ENCODE measurements around the gene TFDP1. TPM values are rescaled to one million over a fixed set of nuclear protein-coding genes. Genes with fewer than 3 reads are reported as not detected.

Gene TFDP1
- total and polyA plus RNA-seq, 2 of the 4 experiments (the other 2 are of a cell fraction) = 59.3 to 97.0 TPM

- ChIA-PET POLR2A (ENCODE audit: unreplicated experiment) (no interaction called here), CTCF (no interaction called here)
- H3K36me3 ChIP-seq (ENCODE audit: control insufficient read depth, insufficient read depth, low read length) = peaks cover 15% of the 10 kb centered on the region
- peaks cover 8% of the 10 kb centered on the region for H3K4me1 ChIP-seq (ENCODE audit: control insufficient read depth, insufficient read depth, low read length)
- ATAC-seq (ENCODE audit: low read depth) = no peak
- no peak overlapping the region for H4K8ac ChIP-seq (ENCODE audit: low read depth in 2 of 2, low read length in 2 of 2)
- no TSS peak for BruUV-seq (replicated peaks)
- H3K56ac ChIP-seq (ENCODE audit: extremely low read depth, insufficient read depth, low read length) = no peak overlapping the region
- H2AFZ ChIP-seq (replicated peaks; ENCODE audit: low read length, poor library complexity) = no peak overlapping the region
- H3K27me3 ChIP-seq (ENCODE audit: control insufficient read depth, insufficient read depth, low read length) = peaks cover 5% of the 10 kb centered on the region
- peaks cover 24% of the 10 kb centered on the region for H4K20me1 ChIP-seq (ENCODE audit: insufficient read depth, low read length)
- no peak overlapping the region for H2BK20ac ChIP-seq (ENCODE audit: low read depth, low read length)
- intact Hi-C loops (cut with micrococcal nuclease) = no loop called here
- no peak overlapping the region for H4K5ac ChIP-seq (ENCODE audit: low read depth, low read length)
- 88% methylated on average over 25 of the region's 38 CpGs; no CpG with 5 or more reads in 1 of the 2 experiments for WGBS, 2 experiments (ENCODE audit: extremely low coverage in 2 of 2, insufficient read length in 1 of 2)
- no peak overlapping the region for H2AK5ac ChIP-seq (ENCODE audit: low read depth, low read length)
- dilution Hi-C loops (cut with HindIII; ENCODE audit: low sequenced_read_pairs, unreplicated experiment) = no loop called here
- H3K27ac ChIP-seq (ENCODE audit: insufficient read depth, low read length) = no peak overlapping the region
- H2BK15ac ChIP-seq (ENCODE audit: low read depth, low read length) = no peak overlapping the region
- H2AK9ac ChIP-seq (replicated peaks; ENCODE audit: low read depth, low read length, poor library complexity) = no peak overlapping the region
- H2BK120ac ChIP-seq (ENCODE audit: low read depth, low read length) = no peak overlapping the region
- H3K14ac ChIP-seq (replicated peaks; ENCODE audit: low read depth, low read length) = no peak overlapping the region
- no peak overlapping the region for H3K4me2 ChIP-seq (ENCODE audit: low read depth, low read length)
- DNase-seq = no peak
- in situ Hi-C loops (cut with MboI; ENCODE audit: low sequenced_read_pairs) = no loop called here
- H3K23ac ChIP-seq (ENCODE audit: low read depth, low read length) = no peak overlapping the region
- H3K9me1 ChIP-seq (ENCODE audit: insufficient read depth, low read length) = peaks cover 9% of the 10 kb centered on the region
- TF ChIP-seq RAD21 (IDR thresholded peaks at IDR 0.05; ENCODE audit: low read length) = no peak
- no peak for TF ChIP-seq NFE2L2 (IDR thresholded peaks at IDR 0.05; ENCODE audit: low read depth, low read length)
- no peak for TF ChIP-seq POLR2A (IDR thresholded peaks at IDR 0.05; ENCODE audit: low read depth, low read length)
- TF ChIP-seq CEBPB (IDR thresholded peaks at IDR 0.05; ENCODE audit: low read depth, low read length) = no peak
- TF ChIP-seq MAFK (IDR thresholded peaks at IDR 0.05; ENCODE audit: low read depth, low read length) = no peak
- TF ChIP-seq RCOR1 (IDR thresholded peaks at IDR 0.05; ENCODE audit: insufficient replicate concordance, low read length) = no peak
- TF ChIP-seq CHD1 (IDR thresholded peaks at IDR 0.05; ENCODE audit: low read depth, low read length) = no peak
- no peak for TF ChIP-seq FOS (IDR thresholded peaks at IDR 0.05; ENCODE audit: low read depth, low read length)
- no peak for TF ChIP-seq RFX5 (IDR thresholded peaks at IDR 0.05; ENCODE audit: low read depth, low read length)
- TF ChIP-seq CTCF (conservative IDR thresholded peaks at IDR 0.05; ENCODE audit: low read depth, low read length) = no peak
- no peak for TF ChIP-seq ELK1 (IDR thresholded peaks at IDR 0.05; ENCODE audit: borderline replicate concordance, low read depth, low read length)
- TF ChIP-seq BHLHE40 (IDR thresholded peaks at IDR 0.05; ENCODE audit: low read depth, low read length) = no peak
- no peak for TF ChIP-seq USF2 (IDR thresholded peaks at IDR 0.05; ENCODE audit: low read depth, low read length)
- TF ChIP-seq MAZ (IDR thresholded peaks at IDR 0.05; ENCODE audit: borderline replicate concordance, low read depth, low read length) = no peak
- no peak for TF ChIP-seq SMC3 (IDR thresholded peaks at IDR 0.05; ENCODE audit: low read depth, low read length)
- TF ChIP-seq MXI1 (IDR thresholded peaks at IDR 0.05; ENCODE audit: borderline replicate concordance, low read depth, low read length) = no peak
- H4K91ac ChIP-seq (ENCODE audit: insufficient read depth, low read depth, low read length) = no peak overlapping the region
- no peak overlapping the region for H3K4me3 ChIP-seq (ENCODE audit: insufficient read depth, low read depth, low read length)
- H3K9ac ChIP-seq (ENCODE audit: low read depth, low read length) = no peak overlapping the region
- H3K79me1 ChIP-seq (ENCODE audit: low read depth in 1 of 2, low read length in 2 of 2) = peaks cover 19 to 26% of the 10 kb centered on the region in 2 experiments
- no peak overlapping the region for H3K4ac ChIP-seq (ENCODE audit: low read depth, low read length)
- no peak overlapping the region for H3K18ac ChIP-seq (ENCODE audit: low read depth, low read length)
- no peak overlapping the region for H2BK5ac ChIP-seq (ENCODE audit: low read depth, low read length, poor library complexity, severe bottlenecking)
- no peaks in the 10 kb centered on the region for H3K9me3 ChIP-seq (ENCODE audit: control insufficient read depth, insufficient read depth, low read length)
Observed at GRCh38 chr13:113582841-113583631, 1.5 kb upstream of the TFDP1 start.
